ENCODE measurements around the gene RHBDF2. TPM values are rescaled to one million over a fixed set of nuclear protein-coding genes. Genes with fewer than 3 reads are reported as not detected.
A peak's percentile ranks its signal among the peaks of the same experiment; 100 is the strongest.

RHBDF2 gene
- total RNA-seq, 3 donors from 2014 or later (not counting 1 experiment from before 2014, with no cell fraction given), result 194 to 233 (median 202) TPM

DNA sequence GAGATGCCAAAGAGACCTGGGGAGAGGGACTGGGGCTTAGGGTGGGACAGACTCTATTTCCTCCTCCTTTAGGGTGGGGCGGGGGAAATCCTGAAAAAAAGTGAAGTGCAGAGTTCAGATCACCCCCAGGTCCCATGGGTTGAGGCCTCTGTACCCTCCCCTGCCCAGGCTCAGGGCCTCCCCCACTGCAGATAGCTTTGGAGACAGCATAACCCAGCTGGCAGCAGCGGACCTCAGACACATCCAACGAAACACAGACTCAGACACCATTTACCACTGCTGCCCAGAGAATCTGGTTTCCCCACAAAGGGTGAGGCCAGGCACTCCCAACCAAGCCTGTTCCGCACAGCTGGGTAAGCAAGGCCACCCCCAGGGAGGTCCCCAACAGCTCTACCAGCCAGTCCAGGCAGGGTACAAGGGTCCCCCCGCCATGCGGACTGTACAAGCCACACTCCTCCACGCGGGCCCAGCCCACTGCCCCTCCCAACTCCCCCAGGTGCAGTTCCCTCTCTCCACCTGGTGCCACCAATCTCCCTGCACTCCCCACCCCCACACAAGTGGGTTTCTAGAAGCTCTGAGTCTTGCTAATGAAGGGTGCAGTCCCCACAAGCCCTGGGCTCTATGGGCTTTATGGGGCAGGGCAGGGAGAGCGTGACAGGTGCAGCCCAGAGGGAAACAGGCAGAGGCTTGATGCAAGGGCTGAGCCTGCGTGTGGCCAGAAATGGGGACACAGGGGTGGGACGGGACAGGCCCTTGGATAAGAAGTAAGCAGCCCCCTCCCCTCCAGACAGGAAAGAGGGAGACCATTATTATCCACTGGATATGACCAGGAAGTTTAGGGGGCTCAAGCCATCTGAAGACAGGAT, 8.9 kb downstream of the RHBDF2 start:
- DNase-seq (peak in 1 of 2 donors; percentile 43), ATAC-seq (peak; percentile 4 to 33 (median 15))
- Mint-ChIP-seq H3K27ac (peak overlapping the region; percentile 96 to 97), H3K4me1 (peaks cover 63 to 80% of the 10 kb centered on the region in 2 donors), H3K9me3 (no peaks in the 10 kb centered on the region), H3K4me3 (peak overlapping the region; percentile 89), H3K27me3 (ENCODE audit: low read depth in 2 of 2) (no peaks in the 10 kb centered on the region), H3K36me3 (no peaks in the 10 kb centered on the region)
- 31% methylated on average over 11 of the region's 11 CpGs for WGBS (ENCODE audit: insufficient coverage)
- peak overlapping the region; percentile 25 for H3K4me3 ChIP-seq (ENCODE audit: low read length)
- peaks cover 9% of the 10 kb centered on the region for H3K36me3 ChIP-seq (ENCODE audit: control insufficient read depth, insufficient read depth, low read length)
- no peaks in the 10 kb centered on the region for H3K9me3 ChIP-seq (ENCODE audit: control insufficient read depth, insufficient read depth, low read length)
- H3K27ac ChIP-seq (ENCODE audit: low read length), result peak overlapping the region; percentile 90
- peaks cover 88% of the 10 kb centered on the region for H3K4me1 ChIP-seq (ENCODE audit: control insufficient read depth, insufficient read depth, low read length)
- no peaks in the 10 kb centered on the region for H3K27me3 ChIP-seq (ENCODE audit: control insufficient read depth, insufficient read depth, low read length)
- intact Hi-C loops (cut with micrococcal nuclease), result loop anchor here (2.0 kb wide), 1 partner anchor 22 kb away; no protein-coding TSS in a partner anchor
- TF ChIP-seq, protein P1, sequence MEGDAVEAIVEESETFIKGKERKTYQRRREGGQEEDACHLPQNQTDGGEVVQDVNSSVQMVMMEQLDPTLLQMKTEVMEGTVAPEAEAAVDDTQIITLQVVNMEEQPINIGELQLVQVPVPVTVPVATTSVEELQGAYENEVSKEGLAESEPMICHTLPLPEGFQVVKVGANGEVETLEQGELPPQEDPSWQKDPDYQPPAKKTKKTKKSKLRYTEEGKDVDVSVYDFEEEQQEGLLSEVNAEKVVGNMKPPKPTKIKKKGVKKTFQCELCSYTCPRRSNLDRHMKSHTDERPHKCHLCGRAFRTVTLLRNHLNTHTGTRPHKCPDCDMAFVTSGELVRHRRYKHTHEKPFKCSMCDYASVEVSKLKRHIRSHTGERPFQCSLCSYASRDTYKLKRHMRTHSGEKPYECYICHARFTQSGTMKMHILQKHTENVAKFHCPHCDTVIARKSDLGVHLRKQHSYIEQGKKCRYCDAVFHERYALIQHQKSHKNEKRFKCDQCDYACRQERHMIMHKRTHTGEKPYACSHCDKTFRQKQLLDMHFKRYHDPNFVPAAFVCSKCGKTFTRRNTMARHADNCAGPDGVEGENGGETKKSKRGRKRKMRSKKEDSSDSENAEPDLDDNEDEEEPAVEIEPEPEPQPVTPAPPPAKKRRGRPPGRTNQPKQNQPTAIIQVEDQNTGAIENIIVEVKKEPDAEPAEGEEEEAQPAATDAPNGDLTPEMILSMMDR (IDR thresholded peaks at IDR 0.05), result no peak

DNA sequence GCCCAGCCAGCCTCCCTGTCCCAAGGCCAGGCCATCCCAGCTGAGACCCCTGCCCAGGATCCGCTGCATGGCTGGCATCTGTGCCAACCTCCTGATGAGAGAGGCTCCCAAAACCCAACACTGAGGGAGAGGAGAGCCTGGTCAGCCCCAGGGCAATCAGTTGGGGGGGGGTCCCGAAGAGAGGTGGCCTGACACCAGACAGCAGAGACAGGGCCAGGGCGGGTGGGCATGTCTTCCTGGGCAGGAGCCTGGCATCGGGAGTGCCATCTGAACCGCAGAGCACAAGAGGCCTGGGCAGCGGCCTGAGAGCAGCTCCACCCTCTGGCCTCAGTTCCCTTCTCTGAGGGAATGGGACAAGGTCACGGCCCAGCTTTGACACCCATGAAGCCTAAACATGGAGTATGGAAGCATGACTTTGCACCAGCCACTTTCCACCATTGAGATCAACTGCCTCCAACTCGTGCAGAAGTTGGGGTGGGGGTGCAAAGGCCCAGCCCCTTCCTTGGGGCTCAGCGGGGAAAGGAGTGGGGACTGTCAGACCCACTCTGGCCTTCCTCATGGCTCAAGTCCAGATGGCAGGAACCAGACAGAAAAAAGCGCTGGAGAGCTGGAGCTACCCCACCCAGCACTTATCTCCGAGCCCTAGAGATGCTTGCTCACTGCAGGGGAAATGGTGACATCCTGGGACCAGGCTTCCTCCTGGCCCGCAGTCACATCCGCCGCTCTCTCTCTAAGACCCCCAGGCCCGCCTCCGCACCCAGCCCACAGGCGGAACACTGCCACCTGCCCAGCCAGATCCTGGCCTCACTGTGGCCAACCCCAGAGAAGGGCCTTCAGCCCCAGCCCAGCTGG, 9.7 kb downstream of the RHBDF2 start:
- H3K4me1 ChIP-seq (ENCODE audit: control insufficient read depth, insufficient read depth, low read length), result peaks cover 79% of the 10 kb centered on the region
- ATAC-seq (no peak), DNase-seq (peak in 1 of 2 donors; percentile 37)
- H3K36me3 ChIP-seq (ENCODE audit: control insufficient read depth, insufficient read depth, low read length), result peaks cover 9% of the 10 kb centered on the region
- H3K9me3 ChIP-seq (ENCODE audit: control insufficient read depth, insufficient read depth, low read length), result no peaks in the 10 kb centered on the region
- no peaks in the 10 kb centered on the region for H3K36me3 Mint-ChIP-seq
- H3K27ac Mint-ChIP-seq, result peak overlapping the region; percentile 96 to 97
- no peaks in the 10 kb centered on the region for H3K27me3 Mint-ChIP-seq (ENCODE audit: low read depth in 2 of 2)
- WGBS (ENCODE audit: insufficient coverage), result 58% methylated on average over 17 of the region's 17 CpGs
- H3K9me3 Mint-ChIP-seq, result no peaks in the 10 kb centered on the region
- no peaks in the 10 kb centered on the region for H3K27me3 ChIP-seq (ENCODE audit: control insufficient read depth, insufficient read depth, low read length)
- H3K4me3 ChIP-seq (ENCODE audit: low read length), result peak overlapping the region; percentile 25
- peak overlapping the region; percentile 89 for H3K4me3 Mint-ChIP-seq
- intact Hi-C loops (cut with micrococcal nuclease), result loop anchor here (2.0 kb wide), 1 partner anchor 23 kb away; no protein-coding TSS in a partner anchor
- H3K27ac ChIP-seq (ENCODE audit: low read length), result peak overlapping the region; percentile 90
- TF ChIP-seq, protein P1 (IDR thresholded peaks at IDR 0.05), result no peak
- H3K4me1 Mint-ChIP-seq, result peaks cover 58 to 71% of the 10 kb centered on the region in 2 donors

DNA sequence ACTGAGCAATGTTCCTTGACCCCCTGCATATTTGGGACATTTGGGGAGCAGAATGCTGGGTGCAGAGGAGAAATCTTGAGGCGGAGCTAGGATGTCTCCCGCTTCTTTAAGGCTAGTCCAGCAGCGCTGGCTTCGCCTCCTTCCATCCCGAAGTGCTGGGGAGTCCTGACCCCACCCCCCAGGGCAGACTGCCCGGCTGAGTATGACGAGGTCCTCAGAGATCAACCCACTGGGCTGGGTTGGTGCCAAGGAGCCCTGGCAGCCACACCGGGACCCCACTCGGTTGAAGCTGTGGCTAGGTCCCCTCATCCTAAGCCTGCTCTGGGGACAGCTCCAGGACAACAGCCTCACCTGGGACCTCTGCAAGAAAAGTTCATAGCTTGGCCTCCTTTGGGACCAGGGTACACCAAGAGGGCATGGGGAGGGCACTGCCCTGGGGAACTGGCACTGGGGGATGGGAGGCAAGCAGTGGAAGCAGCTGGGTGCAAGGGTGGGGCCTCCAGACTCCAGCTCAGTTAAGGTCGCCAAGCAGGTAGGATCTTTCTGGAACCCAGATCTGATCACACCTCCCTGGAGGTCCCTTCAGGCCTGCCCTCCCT, 11.0 kb downstream of the RHBDF2 start:
- H3K4me3 Mint-ChIP-seq, result peak overlapping the region; percentile 37
- H3K4me3 ChIP-seq (ENCODE audit: low read length), result no peak overlapping the region
- peaks cover 75% of the 10 kb centered on the region for H3K4me1 ChIP-seq (ENCODE audit: control insufficient read depth, insufficient read depth, low read length)
- no peaks in the 10 kb centered on the region for H3K27me3 Mint-ChIP-seq (ENCODE audit: low read depth in 2 of 2)
- H3K27ac Mint-ChIP-seq, result peak overlapping the region; percentile 96 to 97
- DNase-seq, result no peak
- H3K4me1 Mint-ChIP-seq, result peaks cover 55 to 65% of the 10 kb centered on the region in 2 donors
- H3K27ac ChIP-seq (ENCODE audit: low read length), result peak overlapping the region; percentile 90
- 85% methylated on average over 10 of the region's 10 CpGs for WGBS (ENCODE audit: insufficient coverage)
- ATAC-seq, result no peak
- H3K9me3 ChIP-seq (ENCODE audit: control insufficient read depth, insufficient read depth, low read length), result no peaks in the 10 kb centered on the region
- no peaks in the 10 kb centered on the region for H3K9me3 Mint-ChIP-seq
- TF ChIP-seq, protein P1 (IDR thresholded peaks at IDR 0.05), result no peak
- intact Hi-C loops (cut with micrococcal nuclease), result no loop called here
- H3K36me3 Mint-ChIP-seq, result no peaks in the 10 kb centered on the region
- H3K36me3 ChIP-seq (ENCODE audit: control insufficient read depth, insufficient read depth, low read length), result peaks cover 9% of the 10 kb centered on the region
- no peaks in the 10 kb centered on the region for H3K27me3 ChIP-seq (ENCODE audit: control insufficient read depth, insufficient read depth, low read length)
